ENCODE data around the gene HIPK2. TPM values are rescaled to one million over a fixed set of nuclear protein-coding genes. Genes with fewer than 3 reads are reported as not detected.

Gene HIPK2
- total RNA-seq, 1 donor from 2014 or later = 5.7 TPM

DNA sequence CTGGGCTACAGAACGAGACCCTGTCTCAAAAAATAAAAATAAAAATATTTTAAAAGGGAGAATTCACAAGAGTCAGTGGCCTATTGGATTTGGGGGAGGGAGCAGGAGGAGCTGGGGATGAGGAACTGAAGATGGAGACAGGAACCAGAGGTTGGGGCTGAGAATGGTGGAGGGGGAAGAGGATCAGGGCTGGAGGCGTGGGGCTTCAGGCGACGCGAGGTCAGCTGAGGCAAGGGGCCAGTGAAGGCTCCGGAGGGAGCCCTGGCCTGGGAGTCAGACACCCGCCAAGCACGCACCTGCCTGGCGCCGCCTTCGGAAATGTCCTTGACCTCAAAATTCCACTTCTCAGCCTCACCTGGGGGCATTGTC is 255.0 kb downstream of the HIPK2 start:
- Histone ChIP-seq H3K27ac (ENCODE audit: low read depth, low read length) (no peak overlapping the region), H3K4me1 (ENCODE audit: control insufficient read depth in 3 of 3, insufficient read depth in 3 of 3, low read length in 3 of 3) (peaks cover 0 to 6% (median 2%) of the 10 kb centered on the region in 3 donors), H3K4me3 (ENCODE audit: low read length in 3 of 3) (peak overlapping the region in 1 of 3 donors; percentile 45), H3K9me3 (ENCODE audit: control insufficient read depth in 3 of 3, low read length in 3 of 3) (no peaks in the 10 kb centered on the region), H3K27me3 (ENCODE audit: control insufficient read depth in 3 of 3, insufficient read depth in 3 of 3, low read length in 3 of 3) (peaks cover 25 to 36% (median 25%) of the 10 kb centered on the region in 3 donors), H3K36me3 (ENCODE audit: control insufficient read depth in 3 of 3, insufficient read depth in 3 of 3, low read length in 3 of 3) (no peaks in the 10 kb centered on the region), H3K9ac (ENCODE audit: low read depth in 1 of 3, low read length in 3 of 3) (no peak overlapping the region)

DNA sequence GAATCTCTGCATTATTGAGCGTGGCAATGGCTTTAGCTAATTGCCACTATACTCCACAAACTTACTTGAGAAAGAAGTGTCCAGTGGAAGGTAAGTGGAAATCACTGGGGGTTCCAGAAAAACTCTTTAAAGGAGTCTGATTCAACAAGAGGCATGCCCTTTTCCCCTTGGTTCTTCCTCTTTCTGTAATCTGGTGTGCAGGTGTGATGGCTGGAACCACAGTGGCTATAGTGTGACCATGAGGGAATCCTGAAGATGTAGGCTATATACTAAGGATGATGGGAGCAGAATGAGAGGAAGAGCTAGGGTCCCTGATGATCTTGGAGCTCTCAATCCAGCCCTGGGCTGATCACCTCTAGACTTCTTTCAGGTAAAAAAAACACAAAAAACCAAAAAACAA is 256.4 kb downstream of the HIPK2 start:
- H3K36me3 ChIP-seq (ENCODE audit: control insufficient read depth in 3 of 3, insufficient read depth in 3 of 3, low read length in 3 of 3) = no peaks in the 10 kb centered on the region

DNA sequence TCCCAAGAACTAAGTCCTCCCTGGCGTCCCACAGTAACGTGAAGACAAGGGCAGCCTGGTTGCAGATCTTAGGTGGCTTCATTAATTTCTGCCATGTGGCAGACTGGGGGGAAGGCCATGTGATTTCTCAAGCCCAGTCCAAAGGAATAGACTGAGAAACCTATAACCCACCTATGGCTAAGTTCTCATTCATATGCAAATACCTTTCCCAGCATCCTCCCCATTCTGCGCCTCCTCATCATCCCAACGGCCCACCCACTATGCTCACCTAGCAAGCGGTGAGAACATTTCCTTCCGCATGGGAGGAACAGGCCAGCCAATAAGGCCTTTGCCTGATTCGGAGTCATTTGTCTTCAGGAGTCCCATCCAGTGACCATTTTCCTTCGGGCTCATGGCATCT is 262.5 kb downstream of the HIPK2 start:
- H3K4me1 ChIP-seq (ENCODE audit: control insufficient read depth in 3 of 3, insufficient read depth in 3 of 3, low read length in 3 of 3) = no peaks in the 10 kb centered on the region
- H3K9ac ChIP-seq (ENCODE audit: low read depth in 1 of 3, low read length in 3 of 3) = no peak overlapping the region
- no peaks in the 10 kb centered on the region for H3K36me3 ChIP-seq (ENCODE audit: control insufficient read depth in 3 of 3, insufficient read depth in 3 of 3, low read length in 3 of 3)
- no peaks in the 10 kb centered on the region for H3K27me3 ChIP-seq (ENCODE audit: control insufficient read depth in 3 of 3, insufficient read depth in 3 of 3, low read length in 3 of 3)
- no peak overlapping the region for H3K4me3 ChIP-seq (ENCODE audit: low read length in 3 of 3)
- no peak overlapping the region for H3K27ac ChIP-seq (ENCODE audit: low read depth, low read length)
- no peaks in the 10 kb centered on the region for H3K9me3 ChIP-seq (ENCODE audit: control insufficient read depth in 3 of 3, low read length in 3 of 3)

More for the DNA sequence above, 256.4 kb downstream of the HIPK2 start:
- Histone ChIP-seq H3K27ac (ENCODE audit: low read depth, low read length) (no peak overlapping the region), H3K9me3 (ENCODE audit: control insufficient read depth in 3 of 3, low read length in 3 of 3) (no peaks in the 10 kb centered on the region), H3K4me1 (ENCODE audit: control insufficient read depth in 3 of 3, insufficient read depth in 3 of 3, low read length in 3 of 3) (peaks cover 0 to 6% (median 2%) of the 10 kb centered on the region in 3 donors), H3K27me3 (ENCODE audit: control insufficient read depth in 3 of 3, insufficient read depth in 3 of 3, low read length in 3 of 3) (peaks cover 25 to 35% (median 25%) of the 10 kb centered on the region in 3 donors), H3K4me3 (ENCODE audit: low read length in 3 of 3) (no peak overlapping the region), H3K9ac (ENCODE audit: low read depth in 1 of 3, low read length in 3 of 3) (no peak overlapping the region)

Other genes starting within 250 kb of the HIPK2 start
- gene TBXAS1, start 51.3 kb upstream of the HIPK2 start, total RNA-seq = 9.9 TPM

All from skeletal muscle tissue (tissue), 4 donors.